ENCODE measurements around the gene CX3CL1. TPM values are rescaled to one million over a fixed set of nuclear protein-coding genes. Genes with fewer than 3 reads are reported as not detected.

The CX3CL1 gene
- polyA plus RNA-seq, 1 donor from 2014 or later, result 4.9 TPM

DNA sequence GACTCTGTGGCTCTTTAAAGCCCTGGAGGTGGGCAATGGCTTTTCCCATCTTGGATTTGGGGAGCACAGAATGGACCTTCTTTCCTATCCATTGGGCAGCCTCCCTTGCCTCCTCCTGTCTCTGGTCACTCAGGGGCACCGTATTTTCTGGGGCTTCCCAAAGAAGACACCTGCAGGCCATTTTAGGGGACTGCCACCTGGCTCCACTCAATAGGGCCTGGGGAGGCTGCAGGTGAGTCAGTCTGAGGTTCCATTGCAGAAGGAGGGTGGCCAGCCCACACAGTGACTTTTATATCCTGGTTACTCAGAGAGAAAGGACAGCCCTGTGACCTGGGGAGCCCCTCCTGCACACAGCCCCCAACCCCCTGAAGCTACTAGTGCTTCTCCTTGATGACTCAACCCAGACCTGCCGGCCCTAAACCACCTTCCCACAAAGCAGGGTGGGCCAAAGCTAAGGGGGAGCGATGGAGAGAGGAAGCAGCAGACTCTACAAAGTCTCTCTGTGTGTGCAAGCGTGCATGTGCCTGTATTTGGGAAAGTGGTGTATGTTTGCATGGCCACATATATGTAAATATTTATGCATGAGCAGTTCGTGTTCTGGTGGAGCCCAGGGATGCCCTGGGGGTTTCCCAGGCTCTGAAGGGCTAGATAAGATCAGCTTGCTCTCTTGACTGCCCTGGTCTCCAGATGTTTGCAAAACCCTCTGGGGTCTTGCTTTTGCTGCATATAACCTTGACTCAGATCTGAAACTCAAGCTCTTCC lies 5.0 kb downstream of the CX3CL1 start:
- no peak overlapping the region for H3K4me2 ChIP-seq (ENCODE audit: low read length)
- no peaks in the 10 kb centered on the region for H3K9me3 ChIP-seq (ENCODE audit: low read length)
- H2AFZ ChIP-seq (ENCODE audit: low read depth, low read length), result no peak overlapping the region
- H3F3A ChIP-seq (ENCODE audit: insufficient read depth, low read length, poor library complexity, severe bottlenecking), result no peaks in the 10 kb centered on the region
- no peak overlapping the region for H3K27ac ChIP-seq (ENCODE audit: low read length)
- no peaks in the 10 kb centered on the region for H3K9me2 ChIP-seq (ENCODE audit: insufficient read depth, low read length)
- H3K79me2 ChIP-seq (replicated peaks; ENCODE audit: insufficient read depth, low read length), result no peaks in the 10 kb centered on the region
- no peak for TF ChIP-seq RAD21 (conservative IDR thresholded peaks at IDR 0.05)
- no peak for TF ChIP-seq POLR2AphosphoS5 (IDR thresholded peaks at IDR 0.05)
- no peak for TF ChIP-seq SMC3 (conservative IDR thresholded peaks at IDR 0.05; ENCODE audit: poor library complexity)
- H3K4me3 ChIP-seq (ENCODE audit: low read length), result no peak overlapping the region
- H3K36me3 ChIP-seq (ENCODE audit: insufficient read depth, low read length), result no peaks in the 10 kb centered on the region
- no peaks in the 10 kb centered on the region for H4K20me1 ChIP-seq (ENCODE audit: insufficient read depth)
- H3K27me3 ChIP-seq (ENCODE audit: insufficient read depth, low read depth, low read length), result no peaks in the 10 kb centered on the region
- H3K9ac ChIP-seq (ENCODE audit: low read length), result no peak overlapping the region

- Histone ChIP-seq H3K4me3 (ENCODE audit: low read length) (no peak overlapping the region), H3K4me2 (ENCODE audit: low read length) (no peak overlapping the region), H4K20me1 (ENCODE audit: insufficient read depth) (no peaks in the 10 kb centered on the region), H3K36me3 (ENCODE audit: insufficient read depth, low read length) (no peaks in the 10 kb centered on the region), H3K79me2 (replicated peaks; ENCODE audit: insufficient read depth, low read length) (no peaks in the 10 kb centered on the region), H3K27ac (ENCODE audit: low read length) (no peak overlapping the region), H3K9me3 (ENCODE audit: low read length) (no peaks in the 10 kb centered on the region), H2AFZ (ENCODE audit: low read depth, low read length) (no peak overlapping the region), H3K27me3 (ENCODE audit: insufficient read depth, low read depth, low read length) (no peaks in the 10 kb centered on the region), H3K9me2 (ENCODE audit: insufficient read depth, low read length) (no peaks in the 10 kb centered on the region), H3K9ac (ENCODE audit: low read length) (no peak overlapping the region), H3F3A (ENCODE audit: insufficient read depth, low read length, poor library complexity, severe bottlenecking) (no peaks in the 10 kb centered on the region)
- no peak for TF ChIP-seq SMC3 (conservative IDR thresholded peaks at IDR 0.05; ENCODE audit: poor library complexity)
- no peak for TF ChIP-seq MXI1 (conservative IDR thresholded peaks at IDR 0.05; ENCODE audit: poor library complexity, severe bottlenecking)
- TF ChIP-seq REST (IDR thresholded peaks at IDR 0.05; ENCODE audit: borderline replicate concordance), result no peak
- no peak for TF ChIP-seq EZH2 (IDR thresholded peaks at IDR 0.05; ENCODE audit: borderline replicate concordance, insufficient read depth, low read length, poor library complexity, severe bottlenecking)
- TF ChIP-seq, protein P1, sequence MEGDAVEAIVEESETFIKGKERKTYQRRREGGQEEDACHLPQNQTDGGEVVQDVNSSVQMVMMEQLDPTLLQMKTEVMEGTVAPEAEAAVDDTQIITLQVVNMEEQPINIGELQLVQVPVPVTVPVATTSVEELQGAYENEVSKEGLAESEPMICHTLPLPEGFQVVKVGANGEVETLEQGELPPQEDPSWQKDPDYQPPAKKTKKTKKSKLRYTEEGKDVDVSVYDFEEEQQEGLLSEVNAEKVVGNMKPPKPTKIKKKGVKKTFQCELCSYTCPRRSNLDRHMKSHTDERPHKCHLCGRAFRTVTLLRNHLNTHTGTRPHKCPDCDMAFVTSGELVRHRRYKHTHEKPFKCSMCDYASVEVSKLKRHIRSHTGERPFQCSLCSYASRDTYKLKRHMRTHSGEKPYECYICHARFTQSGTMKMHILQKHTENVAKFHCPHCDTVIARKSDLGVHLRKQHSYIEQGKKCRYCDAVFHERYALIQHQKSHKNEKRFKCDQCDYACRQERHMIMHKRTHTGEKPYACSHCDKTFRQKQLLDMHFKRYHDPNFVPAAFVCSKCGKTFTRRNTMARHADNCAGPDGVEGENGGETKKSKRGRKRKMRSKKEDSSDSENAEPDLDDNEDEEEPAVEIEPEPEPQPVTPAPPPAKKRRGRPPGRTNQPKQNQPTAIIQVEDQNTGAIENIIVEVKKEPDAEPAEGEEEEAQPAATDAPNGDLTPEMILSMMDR (IDR thresholded peaks at IDR 0.05; ENCODE audit: poor library complexity, severe bottlenecking), result no peak
- TF ChIP-seq TAF1 (IDR thresholded peaks at IDR 0.05; ENCODE audit: low read depth), result no peak
- TF ChIP-seq POLR2AphosphoS5 (IDR thresholded peaks at IDR 0.05), result no peak
- TF ChIP-seq EP300 (conservative IDR thresholded peaks at IDR 0.05; ENCODE audit: poor library complexity, severe bottlenecking), result no peak
- TF ChIP-seq RAD21 (conservative IDR thresholded peaks at IDR 0.05), result no peak
Measured at GRCh38 chr16:57379579-57379978, 7.3 kb downstream of the CX3CL1 start.

Data from neural cell (in vitro differentiated cells).